ENCODE data around the gene TMX4.
A peak's percentile ranks its signal among the peaks of the same experiment; 100 is the strongest.

The TMX4 gene

DNA sequence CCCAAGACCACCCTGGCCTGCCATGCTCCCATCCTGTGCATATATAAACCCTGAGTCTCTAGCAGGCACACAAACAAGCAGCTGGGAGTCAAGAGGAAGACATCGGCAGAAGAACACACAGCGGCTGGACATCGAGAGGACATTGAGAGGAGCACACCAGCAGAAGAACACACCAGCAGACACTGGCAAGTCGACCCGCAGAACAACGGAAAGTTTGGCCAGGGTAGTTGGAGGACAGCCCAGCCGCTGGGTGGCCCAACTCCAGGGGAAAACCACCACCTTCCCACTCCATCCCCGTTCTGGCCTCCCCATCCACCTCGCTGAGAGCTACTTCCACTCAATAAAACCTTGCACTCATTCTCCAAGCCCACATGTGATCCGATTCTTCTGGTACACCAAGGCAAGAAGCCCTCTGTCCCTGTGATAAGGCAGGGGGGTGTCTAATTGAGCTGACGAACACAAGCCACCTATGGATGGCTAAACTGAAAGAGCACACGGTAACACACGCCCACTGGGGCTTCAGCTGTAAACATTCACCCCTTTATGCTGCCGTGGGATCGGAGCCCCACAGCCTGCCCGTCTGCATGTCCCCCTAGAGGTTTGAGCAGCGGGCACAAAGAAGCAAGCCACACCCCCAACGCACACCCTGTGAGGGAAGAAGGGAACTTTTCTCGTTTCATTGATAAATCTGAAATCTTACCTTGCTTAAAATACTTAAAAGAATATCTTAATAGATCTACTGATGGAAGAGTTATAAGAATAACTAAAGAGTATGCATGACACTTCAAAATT, 13.8 kb downstream of the TMX4 start:
- no peak overlapping the region for H3K27ac ChIP-seq (ENCODE audit: extremely low read depth, low read depth, low read length)
- CTCF ChIA-PET, result no interaction called here

DNA sequence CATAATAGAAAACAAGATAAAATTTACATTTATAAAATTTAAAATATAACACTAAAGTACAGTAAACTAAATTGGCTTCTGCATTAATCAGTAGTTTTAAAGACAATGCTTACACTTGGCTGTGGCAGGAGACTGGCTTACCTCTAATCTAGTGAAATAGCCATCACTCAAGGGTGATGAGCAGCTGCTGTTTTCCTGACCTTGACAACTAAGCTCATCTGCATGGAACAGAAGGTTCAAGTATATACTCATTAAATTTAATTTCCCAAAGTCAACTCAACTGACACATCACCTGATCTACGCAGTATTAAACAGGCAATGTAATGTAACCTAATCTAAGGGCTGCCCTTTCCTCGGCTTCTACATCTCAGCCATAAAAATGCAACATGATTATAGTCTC, 14.5 kb downstream of the TMX4 start:
- no peaks in the 10 kb centered on the region for H3K9me3 ChIP-seq (ENCODE audit: control insufficient read depth, insufficient read depth, low read depth, low read length)
- H3K27ac ChIP-seq (ENCODE audit: extremely low read depth, low read depth, low read length), result no peak overlapping the region
- ChIA-PET POLR2A (no interaction called here), CTCF (no interaction called here)
- TF ChIP-seq ZNF660 (tag by site-specific recombination; IDR thresholded peaks at IDR 0.05) (no peak), SP7 (tag by site-specific recombination; IDR thresholded peaks at IDR 0.05) (0 out of 2 replicates have a peak, but pooled peaks have one; percentile 16)
- no peak overlapping the region for H3K4me3 ChIP-seq (ENCODE audit: low read depth, low read length)
- H3K4me1 ChIP-seq (ENCODE audit: control insufficient read depth, insufficient read depth, low read length), result no peaks in the 10 kb centered on the region; the same call in 1 of the 2 replicates
- H3K36me3 ChIP-seq (ENCODE audit: control insufficient read depth in 2 of 2, insufficient read depth in 1 of 2, low read length in 2 of 2), result peaks cover 3 to 24% of the 10 kb centered on the region in 2 experiments; a peak in 2 of 3 replicates

More for the DNA sequence above, 13.8 kb downstream of the TMX4 start:
- no peaks in the 10 kb centered on the region; the same call in 1 of the 2 replicates for H3K4me1 ChIP-seq (ENCODE audit: control insufficient read depth, insufficient read depth, low read length)
- no peak overlapping the region for H3K4me3 ChIP-seq (ENCODE audit: low read depth, low read length)
- POLR2A ChIA-PET, result no interaction called here
- H3K36me3 ChIP-seq (ENCODE audit: control insufficient read depth in 2 of 2, insufficient read depth in 1 of 2, low read length in 2 of 2), result peaks cover 3 to 16% of the 10 kb centered on the region in 2 experiments; a peak in 2 of 3 replicates
- TF ChIP-seq ZNF311 (tag by site-specific recombination; IDR thresholded peaks at IDR 0.05; ENCODE audit: borderline replicate concordance) (no peak), ZNF600 (tag by site-specific recombination; IDR thresholded peaks at IDR 0.05) (0 out of 2 replicates have a peak, but pooled peaks have one; percentile 20)
- H3K9me3 ChIP-seq (ENCODE audit: control insufficient read depth, insufficient read depth, low read depth, low read length), result no peaks in the 10 kb centered on the region

DNA sequence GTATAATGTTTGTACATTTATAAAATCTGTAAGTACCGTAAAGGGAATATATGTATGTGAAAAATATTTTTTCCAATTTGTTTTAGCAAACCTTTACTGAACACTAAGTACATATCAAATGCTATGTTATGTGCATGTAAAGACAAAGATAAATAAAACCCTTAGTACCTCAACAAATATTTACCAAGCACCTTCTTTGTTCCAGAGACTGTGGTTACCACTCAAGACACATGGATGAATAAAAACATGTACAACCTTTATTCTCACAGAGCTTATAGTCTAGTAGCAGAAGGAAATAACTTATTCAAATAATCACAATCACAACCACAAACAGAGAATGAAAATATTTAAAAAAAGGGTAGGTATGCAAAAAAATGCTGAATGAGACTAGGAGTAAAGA, 17.5 kb downstream of the TMX4 start:
- Histone ChIP-seq H3K9me3 (ENCODE audit: control insufficient read depth, insufficient read depth, low read depth, low read length) (no peaks in the 10 kb centered on the region), H3K4me1 (ENCODE audit: control insufficient read depth, insufficient read depth, low read length) (no peaks in the 10 kb centered on the region; the same call in 1 of the 2 replicates), H3K4me3 (ENCODE audit: low read depth, low read length) (no peak overlapping the region), H3K27ac (ENCODE audit: extremely low read depth, low read depth, low read length) (no peak overlapping the region), H3K36me3 (ENCODE audit: control insufficient read depth in 2 of 2, insufficient read depth in 1 of 2, low read length in 2 of 2) (peaks cover 3 to 42% of the 10 kb centered on the region in 2 experiments; a peak in 2 of 3 replicates)
- ChIA-PET POLR2A (no interaction called here), CTCF (interaction anchor here (0.7 to 1.4 kb wide), 2 partner anchors 66 to 1892 kb away, joined by 3 read pairs; no protein-coding TSS in a partner anchor)
- no peak for TF ChIP-seq ZNF266 (tag by site-specific recombination; IDR thresholded peaks at IDR 0.05; ENCODE audit: low read depth)
- TF ChIP-seq, protein P1, sequence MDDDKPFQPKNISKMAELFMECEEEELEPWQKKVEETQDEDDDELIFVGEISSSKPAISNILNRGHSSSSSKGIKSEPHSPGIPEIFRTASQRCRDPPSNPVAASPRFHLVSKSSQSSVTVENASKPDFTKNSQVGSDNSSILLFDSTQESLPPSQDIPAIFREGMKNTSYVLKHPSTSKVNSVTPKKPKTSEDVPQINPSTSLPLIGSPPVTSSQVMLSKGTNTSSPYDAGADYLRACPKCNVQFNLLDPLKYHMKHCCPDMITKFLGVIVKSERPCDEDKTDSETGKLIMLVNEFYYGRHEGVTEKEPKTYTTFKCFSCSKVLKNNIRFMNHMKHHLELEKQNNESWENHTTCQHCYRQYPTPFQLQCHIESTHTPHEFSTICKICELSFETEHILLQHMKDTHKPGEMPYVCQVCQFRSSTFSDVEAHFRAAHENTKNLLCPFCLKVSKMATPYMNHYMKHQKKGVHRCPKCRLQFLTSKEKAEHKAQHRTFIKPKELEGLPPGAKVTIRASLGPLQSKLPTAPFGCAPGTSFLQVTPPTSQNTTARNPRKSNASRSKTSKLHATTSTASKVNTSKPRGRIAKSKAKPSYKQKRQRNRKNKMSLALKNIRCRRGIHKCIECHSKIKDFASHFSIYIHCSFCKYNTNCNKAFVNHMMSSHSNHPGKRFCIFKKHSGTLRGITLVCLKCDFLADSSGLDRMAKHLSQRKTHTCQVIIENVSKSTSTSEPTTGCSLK (tag by site-specific recombination; IDR thresholded peaks at IDR 0.05), result no peak
- no peak for TF ChIP-seq OSR2 (tag by site-specific recombination; IDR thresholded peaks at IDR 0.05)

DNA sequence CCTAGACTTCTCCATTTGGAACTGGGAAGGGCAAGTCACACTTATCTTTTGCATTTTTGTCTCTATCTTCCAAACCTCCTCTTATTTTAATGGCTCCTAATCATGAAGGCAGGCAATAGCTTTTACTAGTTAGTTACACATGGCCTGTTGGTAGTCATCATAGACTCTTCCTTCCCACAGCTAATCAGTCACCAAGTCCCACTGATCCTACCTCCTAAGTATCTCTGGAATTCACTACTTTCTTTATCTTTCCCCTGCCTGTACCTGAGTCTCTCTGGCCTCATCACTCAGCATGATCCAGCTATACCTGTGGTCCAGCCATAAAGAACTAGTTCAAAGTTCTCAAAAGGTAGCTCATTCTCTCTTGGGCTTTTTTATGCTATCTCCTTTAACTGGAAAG, 18.8 kb downstream of the TMX4 start:
- POLR2A ChIA-PET, result no interaction called here
- CTCF ChIA-PET, result interaction anchor here (0.5 to 1.4 kb wide), 3 partner anchors 44 to 1235 kb away, joined by 3 to 4 read pairs (median 3); no protein-coding TSS in a partner anchor
- TF ChIP-seq, protein P2, sequence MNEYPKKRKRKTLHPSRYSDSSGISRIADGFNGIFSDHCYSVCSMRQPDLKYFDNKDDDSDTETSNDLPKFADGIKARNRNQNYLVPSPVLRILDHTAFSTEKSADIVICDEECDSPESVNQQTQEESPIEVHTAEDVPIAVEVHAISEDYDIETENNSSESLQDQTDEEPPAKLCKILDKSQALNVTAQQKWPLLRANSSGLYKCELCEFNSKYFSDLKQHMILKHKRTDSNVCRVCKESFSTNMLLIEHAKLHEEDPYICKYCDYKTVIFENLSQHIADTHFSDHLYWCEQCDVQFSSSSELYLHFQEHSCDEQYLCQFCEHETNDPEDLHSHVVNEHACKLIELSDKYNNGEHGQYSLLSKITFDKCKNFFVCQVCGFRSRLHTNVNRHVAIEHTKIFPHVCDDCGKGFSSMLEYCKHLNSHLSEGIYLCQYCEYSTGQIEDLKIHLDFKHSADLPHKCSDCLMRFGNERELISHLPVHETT (tag by site-specific recombination; IDR thresholded peaks at IDR 0.05), result no peak
- TF ChIP-seq ZNF169 (tag by site-specific recombination; IDR thresholded peaks at IDR 0.05) (no peak), KLF7 (tag by site-specific recombination; IDR thresholded peaks at IDR 0.05; ENCODE audit: borderline replicate concordance) (no peak), ZNF239 (tag by site-specific recombination; IDR thresholded peaks at IDR 0.05) (no peak), GLIS2 (tag by site-specific recombination; IDR thresholded peaks at IDR 0.05) (no peak), ZNF624 (tag by site-specific recombination; IDR thresholded peaks at IDR 0.05) (no peak), ZNF211 (tag by site-specific recombination; IDR thresholded peaks at IDR 0.05; ENCODE audit: low read depth) (no peak), ZNF223 (tag by site-specific recombination; IDR thresholded peaks at IDR 0.05) (no peak)
- TF ChIP-seq, protein P3, sequence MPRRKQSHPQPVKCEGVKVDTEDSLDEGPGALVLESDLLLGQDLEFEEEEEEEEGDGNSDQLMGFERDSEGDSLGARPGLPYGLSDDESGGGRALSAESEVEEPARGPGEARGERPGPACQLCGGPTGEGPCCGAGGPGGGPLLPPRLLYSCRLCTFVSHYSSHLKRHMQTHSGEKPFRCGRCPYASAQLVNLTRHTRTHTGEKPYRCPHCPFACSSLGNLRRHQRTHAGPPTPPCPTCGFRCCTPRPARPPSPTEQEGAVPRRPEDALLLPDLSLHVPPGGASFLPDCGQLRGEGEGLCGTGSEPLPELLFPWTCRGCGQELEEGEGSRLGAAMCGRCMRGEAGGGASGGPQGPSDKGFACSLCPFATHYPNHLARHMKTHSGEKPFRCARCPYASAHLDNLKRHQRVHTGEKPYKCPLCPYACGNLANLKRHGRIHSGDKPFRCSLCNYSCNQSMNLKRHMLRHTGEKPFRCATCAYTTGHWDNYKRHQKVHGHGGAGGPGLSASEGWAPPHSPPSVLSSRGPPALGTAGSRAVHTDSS (tag by site-specific recombination; IDR thresholded peaks at IDR 0.05), result no peak
- H3K36me3 ChIP-seq (ENCODE audit: control insufficient read depth in 2 of 2, insufficient read depth in 1 of 2, low read length in 2 of 2), result peaks cover 3 to 54% of the 10 kb centered on the region in 2 experiments; a peak in 2 of 3 replicates
- no peaks in the 10 kb centered on the region for H3K9me3 ChIP-seq (ENCODE audit: control insufficient read depth, insufficient read depth, low read depth, low read length)
- H3K4me3 ChIP-seq (ENCODE audit: low read depth, low read length), result no peak overlapping the region
- H3K27ac ChIP-seq (ENCODE audit: extremely low read depth, low read depth, low read length), result no peak overlapping the region
- no peaks in the 10 kb centered on the region; the same call in 1 of the 2 replicates for H3K4me1 ChIP-seq (ENCODE audit: control insufficient read depth, insufficient read depth, low read length)

Measured in HEK293 (cell line).